HepG2 (cell line): ENCODE results near the gene CDC40. TPM values are rescaled to one million over a fixed set of nuclear protein-coding genes. Genes with fewer than 3 reads are reported as not detected.

Experiments used
- ATAC-seq: fragments of 200-7000 bp; cut with Tn5 transposase; 3 replicates; pipeline ENCODE4 v1.9.1; 2020; ENCODE audit warnings: mild to moderate bottlenecking, moderate library complexity
- BruUV-seq: library from RNA; stranded (reverse); fragments of 400-500 nt; replicated peaks from 2 replicates; lab custom pipeline; 2021; lab: Mats Ljungman, UMichigan
- CTCF ChIA-PET: fragments of 300-600 bp; formaldehyde crosslinking; extraction: SDS; loops from one replicate; lab custom pipeline; 2021; ENCODE audit warnings: low total read pairs, inconsistent platforms, low intra/inter-chr PET ratio; lab: Yijun Ruan, JAX
- POLR2A ChIA-PET: fragments of 350-600 bp; sonication (Branson Sonifier 250); formaldehyde crosslinking; loops from one replicate; lab custom pipeline; 2020; ENCODE audit warnings: antibody characterized with exemption, inconsistent platforms; lab: Yijun Ruan, JAX
- DNase-seq: peaks from one replicate; pipeline ENCODE4 v3.0.0-alpha.2; 2015; ENCODE audit warnings: low spot score
- FAIRE-seq: peaks from 3 replicates; lab custom pipeline; 2011; peaks lifted over from hg19 to GRCh38; lab: Jason Lieb, UNC
- H2AFZ ChIP-seq: one replicate; pipeline ENCODE4 v1.6.1; 2011; ENCODE audit warnings: low read length, inconsistent platforms
- H3K27ac ChIP-seq: fragments of 300-600 bp; 3 replicates; pipeline ENCODE4 v1.8.0; 2011; ENCODE audit warnings: mixed run types, mild to moderate bottlenecking, mixed read lengths, low read length, inconsistent platforms; ENCODE audit not compliant: insufficient read depth; ENCODE audit errors: extremely low read length
- H3K27me3 ChIP-seq, 2 experiments: fragments of 200-600 bp in 1 of 2; 2 replicates in 1 of 2; 3 replicates in 1 of 2; pipeline versions ENCODE4 v1.6.0 to v1.8.0; 2011; ENCODE audit warnings: low read length in 2 of 2, mild to moderate bottlenecking in 2 of 2, moderate library complexity in 2 of 2, inconsistent platforms in 1 of 2; ENCODE audit not compliant: insufficient read depth in 2 of 2, control insufficient read depth in 1 of 2
- H3K36me3 ChIP-seq, 2 experiments: fragments of 200-600 bp in 1 of 2; replicated peaks in 1 of 2; 2 replicates in 1 of 2; 3 replicates in 1 of 2; pipeline versions ENCODE4 v1.5.1 to v1.8.0; 2011; ENCODE audit warnings: low read length in 2 of 2, inconsistent platforms in 1 of 2; ENCODE audit not compliant: insufficient read depth in 2 of 2, control insufficient read depth in 1 of 2
- H3K4me1 ChIP-seq: 2 replicates; pipeline ENCODE4 v1.5.1; 2012; ENCODE audit warnings: low read length, inconsistent platforms; ENCODE audit not compliant: insufficient read depth
- H3K4me2 ChIP-seq: 2 replicates; pipeline ENCODE4 v1.6.0; 2011; ENCODE audit warnings: low read depth, low read length, inconsistent platforms
- H3K4me3 ChIP-seq, 3 experiments: fragments of 200-600 bp in 1 of 3; sonication (generic), shearing (Covaris generic) in 1 of 3; replicated peaks in 1 of 3; 2 replicates each; pipeline ENCODE4 v1.5.1; 2011 to 2016; ENCODE audit warnings: low read length in 3 of 3, inconsistent platforms in 2 of 3, low read depth in 2 of 3, mild to moderate bottlenecking in 2 of 3, control low read depth in 1 of 3, mixed read lengths in 1 of 3; ENCODE audit not compliant: insufficient read depth in 1 of 3
- H3K79me2 ChIP-seq: one replicate; pipeline ENCODE4 v1.6.1; 2011; ENCODE audit warnings: low read length, inconsistent platforms; ENCODE audit not compliant: insufficient read depth
- H3K9ac ChIP-seq: 2 replicates; pipeline ENCODE4 v1.6.0; 2011; ENCODE audit warnings: mild to moderate bottlenecking, low read depth, low read length, inconsistent platforms; ENCODE audit not compliant: insufficient read depth
- H3K9me3 ChIP-seq: 2 replicates; pipeline ENCODE4 v1.5.1; 2012; ENCODE audit warnings: mild to moderate bottlenecking, low read length
- H4K20me1 ChIP-seq: 2 replicates; pipeline ENCODE4 v1.6.0; 2011; ENCODE audit warnings: inconsistent platforms, mild to moderate bottlenecking, low read length, moderate library complexity; ENCODE audit not compliant: insufficient read depth
- GMEB1 ChIP-seq: sonication (generic); formaldehyde crosslinking; IDR thresholded peaks from 2 replicates; pipeline ENCODE4 v1.5.1; 2020; ENCODE audit warnings: missing genetic modification reagents, mild to moderate bottlenecking, borderline replicate concordance
- IRX3 ChIP-seq: sonication (generic); formaldehyde crosslinking; IDR thresholded peaks from 2 replicates; pipeline ENCODE4 v1.8.1; 2023; ENCODE audit warnings: mild to moderate bottlenecking, low read depth, missing genetic modification reagents, borderline replicate concordance
- KDM5B ChIP-seq: sonication (generic); formaldehyde crosslinking; IDR thresholded peaks from 2 replicates; pipeline ENCODE4 v1.4.0; 2020; ENCODE audit warnings: missing genetic modification reagents, mild to moderate bottlenecking, borderline replicate concordance
- KLF16 ChIP-seq, 2 experiments: sonication (generic) in 1 of 2; formaldehyde crosslinking in 1 of 2; IDR thresholded peaks; 2 replicates each; pipeline versions ENCODE4 v1.6.1 to v1.8.0; 2016 to 2023; ENCODE audit warnings: missing genetic modification reagents in 2 of 2, missing compliant biosample characterization in 1 of 2
- NR3C1 ChIP-seq: sonication (generic); formaldehyde crosslinking; IDR thresholded peaks from 2 replicates; pipeline ENCODE4 v1.4.0; 2020; ENCODE audit warnings: missing genetic modification reagents
- SP140L ChIP-seq: sonication (generic); formaldehyde crosslinking; IDR thresholded peaks from 2 replicates; pipeline ENCODE4 v1.4.0; 2020; ENCODE audit warnings: missing genetic modification reagents, borderline replicate concordance
- TBL1XR1 ChIP-seq: fragments of 150-350 bp; IDR thresholded peaks from 2 replicates; pipeline ENCODE4 v1.6.1; 2014; ENCODE audit warnings: borderline replicate concordance, low read length; ENCODE audit not compliant: partially characterized antibody
- THAP11 ChIP-seq: IDR thresholded peaks from 2 replicates; pipeline ENCODE4 v1.6.1; 2016; ENCODE audit warnings: missing biosample characterization, missing genetic modification reagents
- ZGPAT ChIP-seq: IDR thresholded peaks from 2 replicates; pipeline ENCODE4 v1.6.1; 2016; ENCODE audit warnings: mild to moderate bottlenecking
- ZNF205 ChIP-seq: IDR thresholded peaks from 2 replicates; pipeline ENCODE4 v1.6.1; 2018; ENCODE audit warnings: missing biosample characterization, missing genetic modification reagents
- WGBS: methylation state at CpG from one replicate; pipeline ENCODE4 v1.1.6; 2017; ENCODE audit warnings: low lambda C conversion rate; 5-methylcytosine and 5-hydroxymethylcytosine counted together
- in situ Hi-C: cut with HindIII; loops from 2 replicates; pipeline ENCODE4 v1.10.0; 2017; ENCODE audit warnings: low pct_unique_long_range_greater_than_20kb; ENCODE audit not compliant: extremely low pct_ligation_motif_present
- intact Hi-C: fragments of 100-400 bp; cut with micrococcal nuclease; formaldehyde crosslinking; loops from one replicate; pipeline ENCODE4 v1.10.0; 2022; ENCODE audit not compliant: unreplicated experiment
- polyA plus RNA-seq, 8 experiments: library from polyadenylated mRNA; depleted of rRNA in 3 of 8; stranded (reverse) in 7 of 8; unstranded in 1 of 8; fragments of >200 nt; fragmentation: Illumina TruSeq in 4 of 8; extraction: Trizol in 4 of 8; gene quantifications; 2 replicates each; pipeline versions ENCODE4 v1.2.1 to v1.2.3, GENCODE V29; 2011 to 2016; ENCODE audit warnings: low read depth in 4 of 8, missing spikeins in 1 of 8, mixed read lengths in 1 of 8; ENCODE audit not compliant: insufficient read depth in 1 of 8
- total RNA-seq, 5 experiments: library from RNA; depleted of rRNA; stranded (reverse); fragments of >200 nt; fragmentation: Illumina TruSeq; extraction: Trizol; gene quantifications; 2 replicates each; pipeline ENCODE4 v1.2.3, GENCODE V29; 2016; ENCODE audit warnings: low read depth in 1 of 5
- TF ChIP-seq, protein P1 (sequence below): sonication (generic); formaldehyde crosslinking; IDR thresholded peaks from 2 replicates; pipeline ENCODE4 v1.8.0; 2022; ENCODE audit warnings: low read depth, missing genetic modification reagents
- TF ChIP-seq, protein P2 (sequence below): sonication (generic); formaldehyde crosslinking; IDR thresholded peaks from 2 replicates; pipeline ENCODE4 v1.4.0; 2020; ENCODE audit warnings: missing genetic modification reagents, borderline replicate concordance

CDC40 gene
- total and polyA plus RNA-seq, 2 of the 13 experiments (the other 11 are each of a cell fraction or from before 2014, with no cell fraction given) = 11.4 to 21.5 TPM

DNA sequence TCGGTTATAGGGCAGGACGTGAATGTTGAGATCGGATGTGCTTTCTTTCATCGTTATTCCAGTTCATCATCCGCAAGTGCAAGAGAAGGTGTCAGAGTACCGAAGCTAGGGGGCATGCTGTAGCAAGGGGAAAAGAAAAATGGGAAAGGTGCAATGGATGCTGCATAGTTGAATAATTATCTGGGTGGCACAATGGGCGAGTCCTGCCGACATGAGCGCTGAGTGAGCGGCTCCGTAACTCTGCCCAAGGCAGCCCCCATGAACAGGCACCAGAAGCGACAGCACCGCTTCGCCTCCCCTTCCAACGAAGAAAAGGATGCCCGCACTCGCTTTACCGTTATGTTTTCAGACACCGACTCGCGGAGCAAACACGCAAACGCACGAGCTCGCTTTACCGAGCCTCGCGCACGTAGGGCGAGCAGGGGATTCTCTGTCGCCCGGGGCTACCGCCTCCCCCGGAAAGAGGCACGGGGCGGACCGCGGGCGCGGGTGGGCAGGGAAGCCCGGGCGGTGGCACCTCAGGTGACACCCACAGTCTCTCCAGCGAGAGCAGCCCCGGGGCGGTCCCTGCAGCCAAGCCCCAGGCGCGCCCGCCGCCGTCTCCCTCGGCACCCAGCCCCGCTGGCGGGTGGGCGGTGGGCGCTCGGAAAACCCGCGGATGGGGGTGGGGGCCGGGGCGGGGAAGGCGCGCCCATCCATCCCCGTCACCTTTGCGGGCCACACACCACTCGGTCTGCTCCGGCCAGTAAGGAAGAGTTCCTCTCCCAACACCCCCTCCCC is 1.4 kb upstream of the CDC40 start (continued):
- TF ChIP-seq THAP11 (CRISPR knock-in tag) = peak; percentile 55; the same call in 1 of the 2 replicates

- Histone ChIP-seq H2AFZ (peak within 1 kb of the TSS; percentile 75), H3K27ac (peak within 1 kb of the TSS; percentile 86), H3K4me3 (peak within 1 kb of the TSS; percentile 83 to 95 (median 94)), H3K36me3 (no peaks in the 10 kb centered on the region; a peak in 1 of 5 replicates), H3K4me2 (peak within 1 kb of the TSS; percentile 87), H3K79me2 (peaks cover 82% of the 10 kb centered on the region), H3K4me1 (peaks cover 44% of the 10 kb centered on the region), H3K9me3 (no peaks in the 10 kb centered on the region), H3K27me3 (peaks cover 0 to 3% of the 10 kb centered on the region in 2 experiments; a peak in 1 of 5 replicates), H3K9ac (peak within 1 kb of the TSS; percentile 91), H4K20me1 (no peaks in the 10 kb centered on the region; the same call in 1 of the 2 replicates)
- DNase-seq (peak; percentile 96), FAIRE-seq (peak; percentile 81), ATAC-seq (peak; percentile 85)
- BruUV-seq = no TSS peak
- in situ Hi-C loops = loop anchor here (10.0 kb wide), 1 partner anchor 215 kb away; no protein-coding TSS in a partner anchor
- intact Hi-C loops = loop anchor here (5.0 kb wide), 2 partner anchors 148 to 163 kb away; no protein-coding TSS in a partner anchor
- ChIA-PET POLR2A (interaction anchor here (0.9 to 1.3 kb wide), 3 partner anchors 38 to 206 kb away, joined by 3 to 4 read pairs (median 3); no protein-coding TSS in a partner anchor), CTCF (interaction anchor here (2.2 kb wide), 1 partner anchor 211 kb away, joined by 11 read pairs; no protein-coding TSS in a partner anchor)
- under 1% methylated on average over 20 of the region's 62 CpGs for WGBS
- TF ChIP-seq SP140L (CRISPR knock-in tag) = no peak
- peak; percentile 52; the same call in 1 of the 2 replicates for TF ChIP-seq GMEB1 (CRISPR knock-in tag)
- TF ChIP-seq KDM5B (CRISPR knock-in tag) = peak; percentile 91; the same call in 1 of the 2 replicates
- no peak for TF ChIP-seq TBL1XR1
- TF ChIP-seq IRX3 = peak; percentile 80; the same call in 1 of the 2 replicates
- peak; percentile 70 for TF ChIP-seq ZGPAT
- peak; percentile 36; the same call in 1 of the 2 replicates for TF ChIP-seq ZNF205
- TF ChIP-seq, protein P1, sequence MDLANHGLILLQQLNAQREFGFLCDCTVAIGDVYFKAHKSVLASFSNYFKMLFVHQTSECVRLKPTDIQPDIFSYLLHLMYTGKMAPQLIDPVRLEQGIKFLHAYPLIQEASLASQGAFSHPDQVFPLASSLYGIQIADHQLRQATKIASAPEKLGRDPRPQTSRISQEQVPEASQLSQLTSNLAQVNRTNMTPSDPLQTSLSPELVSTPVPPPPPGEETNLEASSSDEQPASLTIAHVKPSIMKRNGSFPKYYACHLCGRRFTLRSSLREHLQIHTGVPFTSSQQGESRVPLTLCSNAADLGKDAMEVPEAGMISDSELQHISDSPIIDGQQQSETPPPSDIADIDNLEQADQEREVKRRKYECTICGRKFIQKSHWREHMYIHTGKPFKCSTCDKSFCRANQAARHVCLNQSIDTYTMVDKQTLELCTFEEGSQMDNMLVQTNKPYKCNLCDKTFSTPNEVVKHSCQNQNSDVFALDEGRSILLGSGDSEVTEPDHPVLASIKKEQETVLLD (CRISPR knock-in tag) = peak; percentile 32; the same call in 1 of the 2 replicates
- TF ChIP-seq, protein P2, sequence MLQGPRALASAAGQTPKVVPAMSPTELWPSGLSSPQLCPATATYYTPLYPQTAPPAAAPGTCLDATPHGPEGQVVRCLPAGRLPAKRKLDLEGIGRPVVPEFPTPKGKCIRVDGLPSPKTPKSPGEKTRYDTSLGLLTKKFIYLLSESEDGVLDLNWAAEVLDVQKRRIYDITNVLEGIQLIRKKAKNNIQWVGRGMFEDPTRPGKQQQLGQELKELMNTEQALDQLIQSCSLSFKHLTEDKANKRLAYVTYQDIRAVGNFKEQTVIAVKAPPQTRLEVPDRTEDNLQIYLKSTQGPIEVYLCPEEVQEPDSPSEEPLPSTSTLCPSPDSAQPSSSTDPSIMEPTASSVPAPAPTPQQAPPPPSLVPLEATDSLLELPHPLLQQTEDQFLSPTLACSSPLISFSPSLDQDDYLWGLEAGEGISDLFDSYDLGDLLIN (CRISPR knock-in tag) = no peak; the same call in 1 of the 2 replicates
- 0 out of 4 replicates have a peak, but pooled peaks of 1 of the 2 experiments have one; percentile 10 for TF ChIP-seq KLF16 (CRISPR knock-in tag; IDR thresholded peaks at IDR 0.05)
- no peak for TF ChIP-seq NR3C1
These were observed 610 bp upstream of the CDC40 start, which contains the start of gene WASF1 for GRCh38 chr6:110179406-110180227. WASF1 (minus strand) TSS chr6:110179670; CDS start chr6:110127601, 52,069 bp downstream.
